K562 (cell line): Measurements from ENCODE around the gene ZDHHC18. TPM values are rescaled to one million over a fixed set of nuclear protein-coding genes. Genes with fewer than 3 reads are reported as not detected.
A peak's percentile ranks its signal among the peaks of the same experiment; 100 is the strongest.

Source experiments
- ATAC-seq: fragments of 200-7000 bp; cut with Tn5 transposase; 3 replicates; pipeline ENCODE4 v1.9.1; 2020; ENCODE audit warnings: moderate library complexity
- BruUV-seq: library from RNA; stranded (reverse); fragments of 400-500 nt; replicated peaks from 2 replicates; lab custom pipeline; 2021; lab: Mats Ljungman, UMichigan
- CTCF ChIA-PET: fragments of 300-600 bp; formaldehyde crosslinking; extraction: SDS; loops from one replicate; lab custom pipeline; 2021; ENCODE audit warnings: low intra/inter-chr PET ratio; lab: Yijun Ruan, JAX
- POLR2A ChIA-PET: fragments of 300-600, 350-650 bp; sonication (Branson Sonifier 250); formaldehyde crosslinking; extraction: SDS; loops from one replicate; lab custom pipeline; 2021; ENCODE audit warnings: antibody characterized with exemption, inconsistent platforms; lab: Yijun Ruan, JAX
- DNase-seq, 4 experiments: peaks; one replicate each; pipeline versions ENCODE4 v3.0.0 to v3.0.0-alpha.2; 2011 to 2018; ENCODE audit warnings: low spot score in 3 of 4, mixed read lengths in 3 of 4; ENCODE audit errors: extremely low read depth in 1 of 4
- FAIRE-seq: peaks from 2 replicates; lab custom pipeline; 2011; peaks lifted over from hg19 to GRCh38; lab: Jason Lieb, UNC
- H2AFZ ChIP-seq: 2 replicates; pipeline ENCODE4 v1.6.0; 2011; ENCODE audit warnings: low read depth, low read length, control low read depth, inconsistent platforms
- H3K27ac ChIP-seq: fragments of 200-600 bp; 3 replicates; pipeline ENCODE4 v1.8.0; 2011; ENCODE audit warnings: low read depth, mild to moderate bottlenecking, control low read depth, inconsistent platforms, low read length, moderate library complexity, mixed read lengths; ENCODE audit errors: extremely low read depth
- H3K27me3 ChIP-seq, 2 experiments: fragments of 300-600 bp in 1 of 2; 2 replicates in 1 of 2; 3 replicates in 1 of 2; pipeline versions ENCODE4 v1.6.0 to v1.8.0; 2011; ENCODE audit warnings: inconsistent platforms in 2 of 2, low read length in 2 of 2, mild to moderate bottlenecking in 1 of 2, mixed read lengths in 1 of 2, moderate library complexity in 1 of 2; ENCODE audit not compliant: control insufficient read depth in 2 of 2, insufficient read depth in 2 of 2
- H3K36me3 ChIP-seq: fragments of 300-600 bp; 3 replicates; pipeline ENCODE4 v1.8.0; 2011; ENCODE audit warnings: mild to moderate bottlenecking, low read length, inconsistent platforms; ENCODE audit not compliant: control insufficient read depth, insufficient read depth
- H3K4me1 ChIP-seq, 2 experiments: fragments of 200-600 bp in 1 of 2; replicated peaks in 1 of 2; 2 replicates in 1 of 2; 3 replicates in 1 of 2; pipeline versions ENCODE4 v1.5.1 to v1.8.0; 2011; ENCODE audit warnings: inconsistent platforms in 2 of 2, low read length in 2 of 2, mild to moderate bottlenecking in 1 of 2, mixed read lengths in 1 of 2, moderate library complexity in 1 of 2; ENCODE audit not compliant: control insufficient read depth in 2 of 2, insufficient read depth in 2 of 2
- H3K4me2 ChIP-seq: 2 replicates; pipeline ENCODE4 v1.6.1; 2011; ENCODE audit warnings: low read length, control low read depth, inconsistent platforms, mixed read lengths; ENCODE audit not compliant: insufficient read depth
- H3K4me3 ChIP-seq: fragments of 200-600 bp; sonication (generic), shearing (Covaris generic); 2 replicates; pipeline ENCODE4 v1.5.1; 2016; ENCODE audit warnings: control low read depth, inconsistent platforms
- H3K79me2 ChIP-seq: fragments of 200-600 bp; 3 replicates; pipeline ENCODE4 v1.8.0; 2011; ENCODE audit warnings: low read length, inconsistent platforms; ENCODE audit not compliant: control insufficient read depth, insufficient read depth
- H3K9ac ChIP-seq, 2 experiments: 2 replicates each; pipeline versions ENCODE4 v1.6.0 to v1.6.1; 2011; ENCODE audit warnings: low read depth in 2 of 2, low read length in 2 of 2, control low read depth in 1 of 2, inconsistent platforms in 1 of 2, mild to moderate bottlenecking in 1 of 2, mixed read lengths in 1 of 2; ENCODE audit not compliant: insufficient read depth in 1 of 2
- H3K9me1 ChIP-seq: one replicate; pipeline ENCODE4 v1.6.0; 2011; ENCODE audit warnings: inconsistent platforms, mild to moderate bottlenecking, low read length, moderate library complexity; ENCODE audit not compliant: control insufficient read depth, insufficient read depth
- H3K9me3 ChIP-seq: replicated peaks from 2 replicates; pipeline ENCODE4 v1.5.1; 2011; ENCODE audit warnings: low read depth, low read length, inconsistent platforms; ENCODE audit not compliant: control insufficient read depth, insufficient read depth
- H4K20me1 ChIP-seq: replicated peaks from 2 replicates; pipeline ENCODE4 v1.6.1; 2011; ENCODE audit warnings: low read length, inconsistent platforms, mixed read lengths; ENCODE audit not compliant: control insufficient read depth, insufficient read depth
- MAFG ChIP-seq: fragments of 450-650 bp; conservative IDR thresholded peaks from 2 replicates; pipeline ENCODE4 v1.6.1; 2016; ENCODE audit warnings: missing genetic modification characterization, missing compliant biosample characterization
- NFXL1 ChIP-seq: fragments of 450-650 bp; formaldehyde crosslinking; IDR thresholded peaks from 2 replicates; pipeline ENCODE4 v1.4.0; 2021; ENCODE audit warnings: mild to moderate bottlenecking
- SUPT5H ChIP-seq: fragments of 450-650 bp; IDR thresholded peaks from 2 replicates; pipeline ENCODE4 v1.6.1; 2016
- YBX1 ChIP-seq: fragments of 450-650 bp; IDR thresholded peaks from 2 replicates; pipeline ENCODE4 v1.7.1; 2016; ENCODE audit warnings: mild to moderate bottlenecking
- ZNF121 ChIP-seq: sonication (generic); formaldehyde crosslinking; conservative IDR thresholded peaks from 2 replicates; pipeline ENCODE4 v1.8.0; 2022; ENCODE audit warnings: missing genetic modification reagents
- ZNF280A ChIP-seq: fragments of 450-650 bp; IDR thresholded peaks from 2 replicates; pipeline ENCODE4 v1.6.1; 2018; ENCODE audit warnings: mild to moderate bottlenecking, low read depth; ENCODE audit not compliant: partially characterized antibody
- WGBS: fragments of 100-300 bp; shearing (Covaris generic); methylation state at CpG from one replicate; pipeline ENCODE4 v1.1.6; 2016; ENCODE audit warnings: low coverage, mixed read lengths; ENCODE audit not compliant: insufficient coverage; ENCODE audit errors: missing lambda C conversion rate; 5-methylcytosine and 5-hydroxymethylcytosine counted together
- in situ Hi-C: fragments of 300-500 bp; cut with MboI; formaldehyde crosslinking; loops from 4 replicates; pipeline ENCODE4 v1.15.0; 2018; ENCODE audit warnings: inconsistent platforms, mixed read lengths
- intact Hi-C: fragments of 100-400 bp; cut with micrococcal nuclease; formaldehyde crosslinking; loops from 2 replicates; pipeline ENCODE4 v1.14.2; 2022
- polyA plus RNA-seq, 8 experiments: library from polyadenylated mRNA; depleted of rRNA in 4 of 8; stranded (reverse) in 5 of 8; unstranded in 3 of 8; fragments of >200 nt; fragmentation: Nextera tagmentation in 2 of 8; fragmentation: Illumina TruSeq in 1 of 8; extraction: Ambion mirVana in 2 of 8; extraction: Trizol in 1 of 8; gene quantifications; 2 replicates each; pipeline versions ENCODE4 v1.2.1 to v1.2.3, GENCODE V29; 2011 to 2014; ENCODE audit warnings: inconsistent platforms in 1 of 8, missing spikeins in 1 of 8
- total RNA-seq, 7 experiments: library from RNA; depleted of rRNA in 6 of 7; stranded (reverse); fragments of >200 nt in 6 of 7; fragmentation: Illumina TruSeq in 2 of 7; extraction: Trizol in 2 of 7; gene quantifications; 2 replicates each; pipeline versions ENCODE4 v1.2.1 to v1.2.3, GENCODE V29; 2011 to 2021; ENCODE audit warnings: low replicate concordance in 1 of 7

Gene ZDHHC18
- total and polyA plus RNA-seq, 9 of the 15 experiments (the other 6 are each of a cell fraction or from before 2014, with no cell fraction given), result 0.42 to 35.6 (median 15.8) TPM

DNA sequence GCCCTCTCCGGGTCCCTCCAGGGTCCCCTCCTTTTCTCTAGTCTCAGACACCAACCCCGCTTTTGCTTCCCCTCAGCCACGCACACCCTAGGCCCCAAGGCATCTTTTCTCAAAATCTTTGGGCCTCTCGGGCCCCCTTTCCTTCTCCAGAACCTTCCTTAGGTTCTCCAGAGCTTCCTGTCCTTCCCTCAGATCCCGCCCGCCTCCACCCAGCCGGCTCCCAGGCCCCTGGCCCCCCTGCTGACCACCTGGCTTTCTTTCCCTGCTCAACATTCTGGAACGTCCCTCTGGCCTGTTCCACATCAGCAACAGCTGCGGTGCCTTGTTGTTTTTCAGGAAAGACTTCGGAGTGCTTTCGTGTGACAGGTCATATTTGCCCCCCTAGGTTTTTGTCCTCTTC is 1.2 kb downstream of the ZDHHC18 start:
- Histone ChIP-seq H4K20me1 (peaks cover 16% of the 10 kb centered on the region; the same call in 1 of the 2 replicates), H3K79me2 (peaks cover 41% of the 10 kb centered on the region), H3K36me3 (peaks cover 40% of the 10 kb centered on the region), H3K27me3 (no peaks in the 10 kb centered on the region), H3K9me1 (peaks cover 10% of the 10 kb centered on the region), H3K4me1 (peaks cover 42 to 44% of the 10 kb centered on the region in 2 experiments), H2AFZ (no peak overlapping the region), H3K4me2 (peak overlapping the region; percentile 85), H3K27ac (no peak overlapping the region; the same call in 2 of the 3 replicates), H3K9me3 (no peaks in the 10 kb centered on the region), H3K4me3 (peak overlapping the region; percentile 58), H3K9ac (peak overlapping the region; percentile 30 to 93; a peak in 3 of 4 replicates)
- no TSS peak for BruUV-seq
- in situ Hi-C loops (no loop called here), intact Hi-C loops (no loop called here)
- FAIRE-seq, result no peak
- WGBS, result 60% methylated on average over 11 of the region's 11 CpGs
- peak in 1 of 4 experiments; percentile 14 for DNase-seq
- TF ChIP-seq YBX1 (no peak), ZNF280A (no peak), MAFG (no peak), SUPT5H (no peak), NFXL1 (no peak), ZNF121 (no peak)
- no peak for ATAC-seq
- CTCF ChIA-PET, result interaction anchor here (0.6 to 0.7 kb wide), 2 partner anchors 16 to 94 kb away, joined by 3 to 4 read pairs; no protein-coding TSS in a partner anchor
- POLR2A ChIA-PET, result interaction anchor here (0.7 to 2.2 kb wide), 3 partner anchors 10 to 183 kb away, joined by 3 to 7 read pairs (median 4); no protein-coding TSS in a partner anchor
